HepG2 (cell line): Measurements from ENCODE around the gene NEDD4L. TPM values are rescaled to one million over a fixed set of nuclear protein-coding genes. Genes with fewer than 3 reads are reported as not detected.
A peak's percentile ranks its signal among the peaks of the same experiment; 100 is the strongest.

Experiments used
- ATF1 ChIP-seq: IDR thresholded peaks from 2 replicates; pipeline ENCODE4 v1.6.1; 2016; ENCODE audit warnings: mild to moderate bottlenecking, control low read depth
- CBX5 ChIP-seq: sonication (generic); formaldehyde crosslinking; IDR thresholded peaks from 2 replicates; pipeline ENCODE4 v1.4.0; 2020; ENCODE audit warnings: missing genetic modification reagents, borderline replicate concordance
- FOXP1 ChIP-seq, 2 experiments: fragments of 450-650 bp in 1 of 2; IDR thresholded peaks; 2 replicates each; pipeline ENCODE4 v1.6.1; 2017 to 2018; ENCODE audit warnings: antibody characterized with exemption in 1 of 2
- HNRNPK ChIP-seq: fragments of 200-400 bp; formaldehyde crosslinking; IDR thresholded peaks from 2 replicates; pipeline ENCODE4 v1.6.1; 2018; ENCODE audit warnings: low read length, low read depth, moderate library complexity, mild to moderate bottlenecking; ENCODE audit not compliant: poor library complexity, severe bottlenecking
- KAT7 ChIP-seq: IDR thresholded peaks from 2 replicates; pipeline ENCODE4 v1.6.1; 2018; ENCODE audit warnings: borderline replicate concordance, missing compliant biosample characterization
- SALL1 ChIP-seq: sonication (generic); formaldehyde crosslinking; IDR thresholded peaks from 2 replicates; pipeline ENCODE4 v1.8.0; 2022; ENCODE audit warnings: mild to moderate bottlenecking, missing genetic modification reagents
- TEAD2 ChIP-seq: sonication (generic); formaldehyde crosslinking; IDR thresholded peaks from 2 replicates; pipeline ENCODE4 v1.9.0; 2021; ENCODE audit warnings: missing genetic modification reagents
- TOE1 ChIP-seq: sonication (generic); formaldehyde crosslinking; IDR thresholded peaks from 2 replicates; pipeline ENCODE4 v1.4.0; 2020; ENCODE audit warnings: mild to moderate bottlenecking, missing genetic modification reagents
- ZBTB1 ChIP-seq: sonication (generic); formaldehyde crosslinking; IDR thresholded peaks from 2 replicates; pipeline ENCODE4 v1.4.0; 2020; ENCODE audit warnings: missing genetic modification reagents, borderline replicate concordance
- ZBTB3 ChIP-seq: sonication (generic); formaldehyde crosslinking; IDR thresholded peaks from 2 replicates; pipeline ENCODE4 v1.4.0; 2020; ENCODE audit warnings: low read depth, mild to moderate bottlenecking, moderate library complexity, missing genetic modification reagents, borderline replicate concordance
- ZFX ChIP-seq: sonication (generic); formaldehyde crosslinking; IDR thresholded peaks from 2 replicates; pipeline ENCODE4 v1.4.0; 2020; ENCODE audit warnings: mild to moderate bottlenecking, low read depth, missing genetic modification reagents, moderate library complexity
- polyA plus RNA-seq, 8 experiments: library from polyadenylated mRNA; depleted of rRNA in 3 of 8; stranded (reverse) in 7 of 8; unstranded in 1 of 8; fragments of >200 nt; fragmentation: Illumina TruSeq in 4 of 8; extraction: Trizol in 4 of 8; gene quantifications; 2 replicates each; pipeline versions ENCODE4 v1.2.1 to v1.2.3, GENCODE V29; 2011 to 2016; ENCODE audit warnings: low read depth in 4 of 8, missing spikeins in 1 of 8, mixed read lengths in 1 of 8; ENCODE audit not compliant: insufficient read depth in 1 of 8
- total RNA-seq, 5 experiments: library from RNA; depleted of rRNA; stranded (reverse); fragments of >200 nt; fragmentation: Illumina TruSeq; extraction: Trizol; gene quantifications; 2 replicates each; pipeline ENCODE4 v1.2.3, GENCODE V29; 2016; ENCODE audit warnings: low read depth in 1 of 5
- TF ChIP-seq, protein P1 (sequence below): IDR thresholded peaks from 2 replicates; pipeline ENCODE4 v1.6.1; 2018; ENCODE audit warnings: missing genetic modification reagents
- TF ChIP-seq, protein P2 (sequence below): sonication (generic); formaldehyde crosslinking; IDR thresholded peaks from 2 replicates; pipeline ENCODE4 v1.4.0; 2020; ENCODE audit warnings: mild to moderate bottlenecking, missing genetic modification reagents
- TF ChIP-seq, protein P3 (sequence below): sonication (generic); formaldehyde crosslinking; IDR thresholded peaks from 2 replicates; pipeline ENCODE4 v1.9.0; 2021; ENCODE audit warnings: mild to moderate bottlenecking, missing genetic modification reagents

The NEDD4L gene
- total and polyA plus RNA-seq, 2 of the 13 experiments (the other 11 are each of a cell fraction or from before 2014, with no cell fraction given), result 168 to 390 TPM

DNA sequence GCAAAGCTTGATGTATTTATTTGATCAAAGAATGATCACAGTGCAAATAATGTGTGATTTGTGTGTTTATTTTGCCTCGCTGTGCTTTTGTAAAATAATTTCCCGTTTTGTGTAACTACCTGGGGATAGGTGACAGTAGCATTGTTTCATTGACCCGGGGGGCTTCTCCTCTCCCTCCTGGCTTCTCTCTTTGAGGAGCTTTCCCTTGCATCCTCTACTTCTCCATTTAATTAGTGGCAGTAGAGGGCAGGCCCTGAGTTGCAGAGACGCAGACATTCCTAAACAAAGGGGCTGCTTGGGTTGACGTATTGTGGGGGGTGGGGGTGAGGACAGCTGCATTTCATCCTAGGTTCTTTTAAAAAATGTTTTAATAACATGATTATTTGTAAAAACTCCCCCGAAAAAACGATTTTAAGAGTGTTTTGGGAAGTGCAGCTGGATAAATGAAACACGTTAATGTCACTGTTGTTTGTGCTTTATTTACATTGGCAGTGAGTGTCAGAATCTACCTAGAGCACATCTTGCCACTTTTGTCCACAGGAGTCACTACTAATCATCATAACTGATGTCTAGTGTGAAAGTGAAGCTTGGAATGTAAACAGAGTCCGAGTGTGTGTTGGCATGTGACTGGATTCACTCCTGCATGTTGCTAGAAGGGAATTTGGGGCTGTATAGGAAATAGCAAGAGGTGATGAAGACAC lies 2.2 kb downstream of the NEDD4L start (continued):
- TF ChIP-seq, protein P1, sequence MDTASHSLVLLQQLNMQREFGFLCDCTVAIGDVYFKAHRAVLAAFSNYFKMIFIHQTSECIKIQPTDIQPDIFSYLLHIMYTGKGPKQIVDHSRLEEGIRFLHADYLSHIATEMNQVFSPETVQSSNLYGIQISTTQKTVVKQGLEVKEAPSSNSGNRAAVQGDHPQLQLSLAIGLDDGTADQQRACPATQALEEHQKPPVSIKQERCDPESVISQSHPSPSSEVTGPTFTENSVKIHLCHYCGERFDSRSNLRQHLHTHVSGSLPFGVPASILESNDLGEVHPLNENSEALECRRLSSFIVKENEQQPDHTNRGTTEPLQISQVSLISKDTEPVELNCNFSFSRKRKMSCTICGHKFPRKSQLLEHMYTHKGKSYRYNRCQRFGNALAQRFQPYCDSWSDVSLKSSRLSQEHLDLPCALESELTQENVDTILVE, result no peak
- TF ChIP-seq, protein P2, sequence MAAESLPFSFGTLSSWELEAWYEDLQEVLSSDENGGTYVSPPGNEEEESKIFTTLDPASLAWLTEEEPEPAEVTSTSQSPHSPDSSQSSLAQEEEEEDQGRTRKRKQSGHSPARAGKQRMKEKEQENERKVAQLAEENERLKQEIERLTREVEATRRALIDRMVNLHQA, result no peak
- TF ChIP-seq KAT7 (CRISPR knock-in tag) (peak; percentile 15; the same call in 1 of the 2 replicates), TOE1 (no peak), CBX5 (CRISPR knock-in tag) (no peak), ZFX (no peak; the same call in none of the 2 replicates), SALL1 (CRISPR knock-in tag) (no peak), FOXP1 (IDR thresholded peaks at IDR 0.05) (no peak), FOXP1 (CRISPR knock-in tag; IDR thresholded peaks at IDR 0.05) (peak; percentile 45; the same call in 1 of the 2 replicates), TEAD2 (CRISPR knock-in tag) (no peak), ATF1 (CRISPR knock-in tag) (no peak), ZBTB1 (CRISPR knock-in tag) (no peak), HNRNPK (peak; percentile 40), ZBTB3 (CRISPR knock-in tag) (no peak)
- TF ChIP-seq, protein P3, sequence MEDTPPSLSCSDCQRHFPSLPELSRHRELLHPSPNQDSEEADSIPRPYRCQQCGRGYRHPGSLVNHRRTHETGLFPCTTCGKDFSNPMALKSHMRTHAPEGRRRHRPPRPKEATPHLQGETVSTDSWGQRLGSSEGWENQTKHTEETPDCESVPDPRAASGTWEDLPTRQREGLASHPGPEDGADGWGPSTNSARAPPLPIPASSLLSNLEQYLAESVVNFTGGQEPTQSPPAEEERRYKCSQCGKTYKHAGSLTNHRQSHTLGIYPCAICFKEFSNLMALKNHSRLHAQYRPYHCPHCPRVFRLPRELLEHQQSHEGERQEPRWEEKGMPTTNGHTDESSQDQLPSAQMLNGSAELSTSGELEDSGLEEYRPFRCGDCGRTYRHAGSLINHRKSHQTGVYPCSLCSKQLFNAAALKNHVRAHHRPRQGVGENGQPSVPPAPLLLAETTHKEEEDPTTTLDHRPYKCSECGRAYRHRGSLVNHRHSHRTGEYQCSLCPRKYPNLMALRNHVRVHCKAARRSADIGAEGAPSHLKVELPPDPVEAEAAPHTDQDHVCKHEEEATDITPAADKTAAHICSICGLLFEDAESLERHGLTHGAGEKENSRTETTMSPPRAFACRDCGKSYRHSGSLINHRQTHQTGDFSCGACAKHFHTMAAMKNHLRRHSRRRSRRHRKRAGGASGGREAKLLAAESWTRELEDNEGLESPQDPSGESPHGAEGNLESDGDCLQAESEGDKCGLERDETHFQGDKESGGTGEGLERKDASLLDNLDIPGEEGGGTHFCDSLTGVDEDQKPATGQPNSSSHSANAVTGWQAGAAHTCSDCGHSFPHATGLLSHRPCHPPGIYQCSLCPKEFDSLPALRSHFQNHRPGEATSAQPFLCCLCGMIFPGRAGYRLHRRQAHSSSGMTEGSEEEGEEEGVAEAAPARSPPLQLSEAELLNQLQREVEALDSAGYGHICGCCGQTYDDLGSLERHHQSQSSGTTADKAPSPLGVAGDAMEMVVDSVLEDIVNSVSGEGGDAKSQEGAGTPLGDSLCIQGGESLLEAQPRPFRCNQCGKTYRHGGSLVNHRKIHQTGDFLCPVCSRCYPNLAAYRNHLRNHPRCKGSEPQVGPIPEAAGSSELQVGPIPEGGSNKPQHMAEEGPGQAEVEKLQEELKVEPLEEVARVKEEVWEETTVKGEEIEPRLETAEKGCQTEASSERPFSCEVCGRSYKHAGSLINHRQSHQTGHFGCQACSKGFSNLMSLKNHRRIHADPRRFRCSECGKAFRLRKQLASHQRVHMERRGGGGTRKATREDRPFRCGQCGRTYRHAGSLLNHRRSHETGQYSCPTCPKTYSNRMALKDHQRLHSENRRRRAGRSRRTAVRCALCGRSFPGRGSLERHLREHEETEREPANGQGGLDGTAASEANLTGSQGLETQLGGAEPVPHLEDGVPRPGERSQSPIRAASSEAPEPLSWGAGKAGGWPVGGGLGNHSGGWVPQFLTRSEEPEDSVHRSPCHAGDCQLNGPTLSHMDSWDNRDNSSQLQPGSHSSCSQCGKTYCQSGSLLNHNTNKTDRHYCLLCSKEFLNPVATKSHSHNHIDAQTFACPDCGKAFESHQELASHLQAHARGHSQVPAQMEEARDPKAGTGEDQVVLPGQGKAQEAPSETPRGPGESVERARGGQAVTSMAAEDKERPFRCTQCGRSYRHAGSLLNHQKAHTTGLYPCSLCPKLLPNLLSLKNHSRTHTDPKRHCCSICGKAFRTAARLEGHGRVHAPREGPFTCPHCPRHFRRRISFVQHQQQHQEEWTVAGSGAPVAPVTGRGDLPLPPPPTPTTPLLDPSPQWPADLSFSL (CRISPR knock-in tag), result no peak
